ENCODE results near the gene ZNF578.
"Not testable (repeated sequence)": the region's sequence is repeated elsewhere in the genome, so short reads cannot be mapped to it uniquely, and the experiment has no call there.

The ZNF578 gene

GRCh38 chr19:52518646-52519045 lies 65.3 kb downstream of the ZNF578 start:
- DNase-seq = no peak

DNA sequence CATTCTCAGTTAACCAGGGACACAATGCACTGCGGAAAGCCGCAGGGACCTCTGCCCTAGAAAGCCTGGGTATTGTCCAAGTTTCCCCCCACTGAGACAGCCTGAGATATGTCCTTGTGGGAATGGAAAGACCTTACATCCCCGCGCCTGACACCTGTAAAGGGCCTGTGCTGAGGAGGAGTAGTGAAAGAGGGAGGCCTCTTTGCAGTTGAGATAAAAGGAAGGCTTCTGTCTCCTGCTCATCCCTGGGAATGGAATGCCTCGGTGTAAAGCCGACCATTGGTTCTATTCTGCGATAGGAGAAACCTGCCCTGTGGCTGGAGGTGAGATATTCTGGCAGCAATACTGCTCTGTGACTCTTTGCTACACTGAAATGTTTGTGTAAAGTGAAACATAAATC lies 65.8 kb downstream of the ZNF578 start:
- DNase-seq = not testable (repeated sequence)

DNA sequence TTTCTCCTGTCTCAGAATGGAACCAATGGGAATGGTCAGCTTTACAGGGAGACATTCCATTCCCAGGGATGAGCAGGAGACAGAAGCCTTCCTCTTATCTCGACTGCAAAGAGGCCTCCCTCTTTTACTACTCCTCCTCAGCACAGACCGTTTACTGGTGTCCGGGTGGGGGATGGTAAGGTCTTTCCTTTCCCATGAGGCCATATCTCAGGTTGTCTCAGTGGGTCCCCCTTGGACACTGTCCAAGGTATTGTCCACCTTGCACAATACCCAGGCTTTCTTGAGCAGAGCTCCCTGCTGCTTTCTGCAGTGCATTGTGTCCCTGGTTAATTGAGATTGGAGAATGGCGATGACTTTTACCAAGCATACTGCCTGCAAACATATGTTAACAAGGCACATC lies 66.7 kb downstream of the ZNF578 start:
- no peak for DNase-seq

- no peak for DNase-seq
Measured at GRCh38 chr19:52522551-52522950, 69.2 kb downstream of the ZNF578 start.

DNA sequence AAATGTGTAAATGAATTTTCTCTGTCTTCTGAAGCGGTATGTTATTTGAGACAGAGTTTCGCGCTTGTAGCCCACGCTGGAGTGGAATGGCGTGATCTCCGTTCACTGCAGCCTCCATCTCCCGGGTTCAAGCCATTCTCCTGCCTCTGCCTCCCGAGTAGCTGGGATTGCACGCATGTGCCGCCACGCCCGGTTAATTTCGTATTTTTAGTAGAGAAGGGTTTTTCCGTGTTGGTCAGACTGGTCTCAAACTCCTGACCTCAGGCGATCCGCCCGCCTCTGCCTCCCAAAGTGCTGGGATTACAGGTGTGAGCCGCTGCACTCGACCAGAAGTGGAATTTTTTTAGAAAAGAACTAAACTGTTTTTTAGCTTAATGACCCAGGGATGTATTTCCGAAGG lies 70.7 kb downstream of the ZNF578 start:
- no peak for DNase-seq

GRCh38 chr19:52527134-52527955 lies 74.0 kb downstream of the ZNF578 start, which contains the start of gene ZNF808:
TSS of gene ZNF808 (plus strand) at chr19:52527668. CDS start at chr19:52543285, 15,617 bp downstream.
- DNase-seq = no peak

DNA sequence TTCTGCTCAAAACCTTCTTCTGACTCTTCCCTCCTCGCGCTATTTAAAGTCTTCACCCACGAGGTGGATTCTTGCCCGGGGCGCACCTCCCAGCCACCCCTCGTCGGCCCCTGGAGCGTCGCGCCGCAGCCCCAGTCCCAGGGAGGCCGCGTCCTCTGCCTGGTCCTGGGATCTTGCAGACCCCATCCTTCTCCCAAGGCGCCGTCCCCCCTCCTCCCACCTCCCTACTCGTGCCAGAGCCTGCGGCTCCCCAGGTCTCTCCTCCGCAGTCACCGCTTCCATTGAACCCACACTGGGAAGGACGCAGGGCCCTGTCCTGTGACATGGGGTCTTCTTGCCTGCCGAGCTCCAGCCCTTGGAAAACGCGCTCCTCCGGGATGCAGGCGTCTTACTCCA lies 74.6 kb downstream of the ZNF578 start:
- DNase-seq = no peak

DNA sequence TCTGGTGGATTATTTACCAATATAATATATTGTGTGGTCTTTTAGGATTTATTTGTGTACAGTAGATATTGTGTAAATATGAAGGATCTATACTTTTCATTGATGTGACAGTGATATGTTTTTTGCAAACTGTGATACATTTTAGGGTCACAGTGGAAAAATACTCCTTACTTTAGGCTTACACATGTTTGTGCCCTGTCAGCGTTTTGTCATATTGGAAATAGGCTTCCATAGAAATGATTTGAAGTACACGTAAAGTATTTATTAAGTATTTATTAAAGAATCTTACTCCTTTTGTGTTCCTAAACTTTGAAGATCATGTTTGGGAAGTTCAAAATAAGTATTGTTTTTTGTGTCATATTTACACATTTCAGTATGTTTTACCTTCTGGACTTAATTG lies 79.1 kb downstream of the ZNF578 start:
- no peak for DNase-seq

GRCh38 chr19:52533901-52534300 lies 80.5 kb downstream of the ZNF578 start:
- no peak for DNase-seq

DNA sequence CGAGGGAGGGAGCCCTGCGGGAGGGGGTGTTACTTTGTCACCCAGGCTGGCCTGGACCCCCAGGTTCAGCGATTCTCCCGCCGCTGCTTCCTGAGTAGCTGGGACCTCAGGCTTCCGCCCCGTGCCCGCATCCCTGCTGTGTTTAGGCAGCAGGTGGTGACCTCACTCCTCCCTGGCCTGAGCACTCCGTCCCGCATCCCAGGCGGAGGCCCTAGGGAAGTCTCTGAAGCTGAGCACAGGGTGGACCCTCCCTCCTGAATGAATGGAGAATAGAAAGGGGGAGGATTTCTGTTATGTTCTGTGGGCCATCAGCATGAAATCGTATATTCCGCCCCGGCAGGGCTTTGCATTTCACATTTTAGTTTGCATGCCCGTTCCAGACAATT lies 82.0 kb downstream of the ZNF578 start:
- DNase-seq = not testable (repeated sequence)

DNA sequence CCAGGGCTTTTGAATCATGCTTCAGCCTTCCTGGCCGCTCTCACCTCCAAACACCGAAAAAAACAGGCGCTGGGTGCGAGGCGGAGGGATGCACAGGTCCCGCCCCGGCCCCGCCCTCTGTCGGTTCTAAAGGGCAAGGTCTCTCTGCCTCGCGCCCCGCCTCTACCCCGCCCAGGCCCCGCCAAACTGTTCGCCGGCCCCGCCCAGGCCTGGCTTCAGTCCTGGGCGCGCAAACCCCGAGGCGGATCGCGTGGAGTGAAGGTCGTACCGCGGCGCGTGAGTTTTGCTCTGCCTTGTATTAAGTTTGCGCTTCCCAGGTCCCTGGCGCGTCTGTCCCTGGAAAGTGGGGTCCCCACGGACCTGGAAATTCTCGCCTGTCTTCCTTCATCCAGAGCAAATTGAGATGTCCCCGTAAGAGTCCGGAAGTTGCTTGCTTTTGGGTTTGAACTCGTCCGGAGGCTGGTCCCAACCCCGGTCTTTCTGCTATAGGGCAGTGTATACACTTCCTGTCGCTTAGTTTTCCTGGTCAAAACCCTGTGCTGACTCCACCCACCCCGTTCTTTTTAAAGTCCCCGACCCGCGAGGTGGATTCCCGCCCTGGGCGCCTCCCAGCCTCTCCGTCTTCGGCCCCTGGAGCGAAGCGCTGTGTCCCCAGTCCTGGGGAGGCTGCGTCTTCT lies 82.6 kb downstream of the ZNF578 start:
- no peak for DNase-seq

DNA sequence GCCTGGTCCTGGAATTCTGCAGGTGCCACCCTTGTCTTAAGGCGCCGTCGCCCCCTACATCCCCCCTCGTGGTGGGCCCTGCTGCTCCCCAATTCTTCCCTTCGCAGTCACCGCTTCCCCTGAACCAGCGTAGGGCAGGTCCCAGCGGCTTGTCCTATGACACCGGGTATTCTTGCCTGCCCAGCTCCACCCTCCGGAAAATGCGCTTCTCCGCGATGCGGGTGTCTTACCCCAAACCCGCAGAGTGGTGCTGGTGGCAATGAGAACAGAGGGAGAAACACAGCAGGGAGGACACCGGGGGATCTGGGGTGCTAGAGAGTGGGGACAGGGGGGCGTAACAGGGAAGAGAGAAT lies 83.1 kb downstream of the ZNF578 start:
- DNase-seq = no peak

- not testable (repeated sequence) for DNase-seq
Measured at GRCh38 chr19:52538815-52539214, 85.5 kb downstream of the ZNF578 start.

- not testable (repeated sequence) for DNase-seq
Measured at GRCh38 chr19:52541176-52541575, 87.8 kb downstream of the ZNF578 start.

- DNase-seq = no peak
Measured at GRCh38 chr19:52541608-52542007, 88.3 kb downstream of the ZNF578 start.

DNA sequence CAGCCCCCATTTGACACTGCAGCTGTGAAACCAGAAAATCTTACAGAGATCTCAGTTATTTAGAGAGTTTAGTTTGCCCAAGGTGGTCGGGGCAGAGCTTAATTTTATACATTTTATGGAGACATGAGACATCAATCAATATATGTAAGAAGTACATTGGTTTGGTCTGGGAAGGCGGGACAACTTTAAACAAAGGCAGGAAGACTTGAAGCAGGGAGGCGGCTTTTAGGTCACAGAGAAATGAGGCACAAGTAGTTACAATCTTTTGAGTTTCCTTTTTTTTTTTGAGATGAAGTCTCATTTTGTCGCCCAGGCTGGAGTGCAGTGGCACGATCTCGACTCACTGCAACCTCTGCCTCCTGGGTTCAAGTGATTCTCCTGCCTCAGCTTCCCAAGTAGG lies 89.2 kb downstream of the ZNF578 start:
- not testable (repeated sequence) for DNase-seq

- no peak for DNase-seq
Measured at GRCh38 chr19:52542984-52543664, 89.8 kb downstream of the ZNF578 start.

- no peak for DNase-seq
Measured at GRCh38 chr19:52554216-52554971, 101.0 kb downstream of the ZNF578 start.

GRCh38 chr19:52557231-52557995 lies 104.1 kb downstream of the ZNF578 start:
- no peak for DNase-seq

DNA sequence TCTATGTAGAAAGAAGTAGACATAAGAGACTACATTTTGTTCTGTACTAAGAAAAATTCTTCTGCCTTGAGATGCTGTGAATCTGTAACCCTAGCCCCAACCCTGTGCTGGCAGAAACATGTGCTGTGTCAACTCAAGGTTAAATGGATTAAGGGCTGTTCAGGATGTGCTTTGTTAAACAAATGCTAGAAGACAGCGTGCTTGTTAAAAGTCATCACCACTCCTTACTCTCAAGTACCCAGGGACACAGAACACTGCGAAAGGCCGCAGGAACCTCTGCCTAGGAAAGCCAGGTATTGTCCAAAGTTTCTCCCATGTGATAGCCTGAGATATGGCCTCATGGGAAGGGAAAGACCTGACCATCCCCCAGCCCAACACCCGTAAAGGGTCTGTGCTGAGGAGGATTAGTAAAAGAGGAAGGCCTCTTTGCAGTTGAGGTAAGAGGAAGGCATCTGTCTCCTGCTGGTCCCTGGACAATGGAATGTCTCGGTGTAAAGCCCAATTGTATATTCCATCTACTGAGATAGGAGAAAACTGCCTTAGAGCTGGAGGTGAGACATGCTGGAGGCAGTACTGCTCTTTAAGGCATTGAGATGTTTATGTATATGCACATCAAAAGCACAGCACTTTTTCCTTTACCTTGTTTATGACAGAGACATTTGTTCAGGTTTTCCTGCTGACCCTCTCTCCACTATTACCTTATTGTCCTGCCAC lies 105.5 kb downstream of the ZNF578 start:
- DNase-seq = not testable (repeated sequence)

- not testable (repeated sequence) for DNase-seq
Measured at GRCh38 chr19:52561611-52562010, 108.3 kb downstream of the ZNF578 start.

Measured in SIG-M5 (cell line).